GM23248 (cell line): Measurements from ENCODE around the gene MYO5B.
"Not testable (repeated sequence)": the region's sequence is repeated elsewhere in the genome, so short reads cannot be mapped to it uniquely, and the experiment has no call there.

Experiments
- EZH2 ChIP-seq: fragments of 200-600 bp; sonication (generic); IDR thresholded peaks from 2 replicates; pipeline ENCODE4 v1.6.1; 2018; ENCODE audit warnings: antibody characterized with exemption, mild to moderate bottlenecking; ENCODE audit not compliant: insufficient read depth, poor library complexity, severe bottlenecking
- EZH2phosphoT487 ChIP-seq: fragments of 200-600 bp; sonication (generic); IDR thresholded peaks from 2 replicates; pipeline ENCODE4 v1.6.1; 2018; ENCODE audit warnings: antibody characterized with exemption, moderate library complexity, mild to moderate bottlenecking, low read depth; ENCODE audit not compliant: insufficient read depth

DNA sequence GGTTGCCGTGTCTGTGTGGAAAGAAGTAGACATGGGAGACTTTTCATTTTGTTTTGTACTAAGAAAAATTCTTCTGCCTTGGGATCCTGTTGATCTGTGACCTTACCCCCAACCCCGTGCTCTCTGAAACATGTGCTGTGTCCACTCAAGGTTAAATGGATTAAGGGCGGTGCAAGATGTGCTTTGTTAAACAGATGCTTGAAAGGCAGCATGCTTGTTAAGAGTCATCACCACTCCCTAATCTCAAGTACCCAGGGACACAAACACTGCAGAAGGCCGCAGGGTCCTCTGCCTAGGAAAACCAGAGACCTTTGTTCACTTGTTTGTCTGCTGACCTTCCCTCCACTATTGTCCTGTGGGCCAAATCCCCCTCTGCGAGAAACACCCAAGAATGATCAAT is 394.5 kb downstream of the MYO5B start:
- not testable (repeated sequence) for TF ChIP-seq EZH2phosphoT487, EZH2
